NOMO-1 treated with dmso at 0.1 percent for 144 hours (cell line): ENCODE measurements around the gene HOXC4.

Experiments used
- DNase-seq: peaks from one replicate; lab custom pipeline; 2025; ENCODE audit not compliant: unreplicated experiment; lab: John Stamatoyannopoulos, UW

The HOXC4 gene

GRCh38 chr12:54015018-54015931, 38.4 kb upstream of the HOXC4 start:
- no peak for DNase-seq

GRCh38 chr12:54016051-54016450, 37.6 kb upstream of the HOXC4 start:
- no peak for DNase-seq

- no peak for DNase-seq
Measured at GRCh38 chr12:54016478-54016964, 37.1 kb upstream of the HOXC4 start.

GRCh38 chr12:54017027-54017788, 36.4 kb upstream of the HOXC4 start:
- DNase-seq, result no peak

- DNase-seq, result peak; percentile 76
Measured at GRCh38 chr12:54017878-54018467, 35.7 kb upstream of the HOXC4 start.

- DNase-seq, result no peak
Measured at GRCh38 chr12:54018468-54018984, 35.1 kb upstream of the HOXC4 start.

- DNase-seq, result no peak
Measured at GRCh38 chr12:54019091-54019811, 34.4 kb upstream of the HOXC4 start.

GRCh38 chr12:54019924-54020590, 33.6 kb upstream of the HOXC4 start:
- DNase-seq, result no peak

GRCh38 chr12:54020591-54021405, 32.8 kb upstream of the HOXC4 start:
- DNase-seq, result no peak

GRCh38 chr12:54021432-54022013, 32.1 kb upstream of the HOXC4 start:
- no peak for DNase-seq

- no peak for DNase-seq
Measured at GRCh38 chr12:54022960-54023884, 30.4 kb upstream of the HOXC4 start.

GRCh38 chr12:54024127-54024526, 29.5 kb upstream of the HOXC4 start:
- no peak for DNase-seq

- no peak for DNase-seq
Measured at GRCh38 chr12:54024581-54025305, 28.9 kb upstream of the HOXC4 start.

GRCh38 chr12:54025499-54026405, 27.9 kb upstream of the HOXC4 start:
- no peak for DNase-seq

- DNase-seq, result peak; percentile 57
Measured at GRCh38 chr12:54026640-54027441, 26.8 kb upstream of the HOXC4 start.
